Motor neuron (in vitro differentiated cells): Measurements from ENCODE around the gene IFT22. TPM values are rescaled to one million over a fixed set of nuclear protein-coding genes. Genes with fewer than 3 reads are reported as not detected.
"Not testable (repeated sequence)": the region's sequence is repeated elsewhere in the genome, so short reads cannot be mapped to it uniquely, and the experiment has no call there.

Source experiments
- ATAC-seq, 8 experiments: fragments of 200-7000 bp; cut with Tn5 transposase; replicated peaks in 6 of 8; 2 replicates each; pipeline ENCODE4 v1.8.0; 2021; ENCODE audit warnings: mild to moderate bottlenecking in 8 of 8, moderate library complexity in 8 of 8
- H3K27ac ChIP-seq, 2 donors: fragments of 250-450 bp; sonication (Bioruptor Pico); 2 replicates each; pipeline ENCODE4 v1.9.0; 2021; ENCODE audit warnings: antibody characterized with exemption in 2 of 2, mild to moderate bottlenecking in 2 of 2, moderate library complexity in 1 of 2
- H3K4me1 ChIP-seq, 2 donors: fragments of 250-450 bp; sonication (Bioruptor Pico); replicated peaks in 1 of 2; 2 replicates each; pipeline ENCODE4 v1.6.1; 2021; ENCODE audit warnings: antibody characterized with exemption in 2 of 2, mild to moderate bottlenecking in 2 of 2, moderate library complexity in 1 of 2
- H3K4me3 ChIP-seq, 5 donors: fragments of 250-450 bp; sonication (Bioruptor Pico); 2 replicates each; pipeline ENCODE4 v1.9.0; 2021; ENCODE audit warnings: antibody characterized with exemption in 5 of 5, mild to moderate bottlenecking in 5 of 5, moderate library complexity in 4 of 5
- WGBS, 10 experiments: fragments of 450-650 bp; shearing (Covaris generic); methylation state at CpG; one replicate each; pipeline ENCODE4 v1.0.0; 2022; 5-methylcytosine and 5-hydroxymethylcytosine counted together
- in situ Hi-C, 9 experiments: fragments of 400-800 bp; cut with MboI; loops; one replicate each; pipeline ENCODE4 v1.15.0; 2021; ENCODE audit warnings: low sequenced_read_pairs in 9 of 9, low pct_unique_long_range_greater_than_20kb in 2 of 9; ENCODE audit not compliant: unreplicated experiment in 9 of 9
- total RNA-seq, 8 experiments: library from RNA; unstranded; fragments of 300-600 nt; gene quantifications; 2 replicates each; pipeline versions ENCODE4 v1.2.3 to v1.2.4, GENCODE V29; 2022

IFT22 gene
- total RNA-seq, 8 experiments from 2014 or later, result 17.9 to 94.9 (median 33.5) TPM

GRCh38 chr7:101289687-101290086, 31.9 kb downstream of the IFT22 start:
- ATAC-seq, result peak; percentile 16 to 92 (median 26)
- not testable (repeated sequence) for H3K4me3 ChIP-seq, H3K27ac ChIP-seq, H3K4me1 ChIP-seq
- no CpG with 5 or more reads among the region's 4 CpGs for WGBS, 10 experiments
- in situ Hi-C loops, result loop anchor here in 3 of 9 experiments (25.0 kb wide), 2 partner anchors 152 to 402 kb away; partner anchors contain the start of genes SERPINE1 (in 2 of the 3), ACHE (in 1 of the 3), SRRT (in 1 of the 3) and UFSP1 (in 1 of the 3)

- ATAC-seq, result no peak
- H3K27ac ChIP-seq, result no peak overlapping the region
- H3K4me3 ChIP-seq, result no peak overlapping the region
- in situ Hi-C loops, result loop anchor here in 3 of 9 experiments (25.0 kb wide), 2 partner anchors 151 to 401 kb away; partner anchors contain the start of genes SERPINE1 (in 2 of the 3), ACHE (in 1 of the 3), SRRT (in 1 of the 3) and UFSP1 (in 1 of the 3)
- WGBS, 10 experiments, result 0 to 100% (median 81%) methylated on average over 1 to 3 of the region's 3 CpGs; no CpG with 5 or more reads in 1 of the 10 experiments
- H3K4me1 ChIP-seq, result no peaks in the 10 kb centered on the region
Measured at GRCh38 chr7:101288439-101288838, 33.2 kb downstream of the IFT22 start.

- 80% methylated on average over 1 of the region's 6 CpGs; no CpG with 5 or more reads in 9 of the 10 experiments for WGBS, 10 experiments
- in situ Hi-C loops, result loop anchor here in 3 of 9 experiments (25.0 kb wide), 2 partner anchors 150 to 400 kb away; partner anchors contain the start of genes SERPINE1 (in 2 of the 3), ACHE (in 1 of the 3), SRRT (in 1 of the 3) and UFSP1 (in 1 of the 3)
- Histone ChIP-seq H3K27ac (no peak overlapping the region), H3K4me3 (no peak overlapping the region), H3K4me1 (no peaks in the 10 kb centered on the region)
- no peak for ATAC-seq
Measured at GRCh38 chr7:101287032-101287431, 34.6 kb downstream of the IFT22 start.

GRCh38 chr7:101285880-101286279, 35.7 kb downstream of the IFT22 start:
- not testable (repeated sequence) for ATAC-seq

GRCh38 chr7:101285171-101285570, 36.4 kb downstream of the IFT22 start:
- in situ Hi-C loops, result loop anchor here in 3 of 9 experiments (25.0 kb wide), 2 partner anchors 148 to 398 kb away; partner anchors contain the start of genes SERPINE1 (in 2 of the 3), ACHE (in 1 of the 3), SRRT (in 1 of the 3) and UFSP1 (in 1 of the 3)
- WGBS, 10 experiments, result 60 to 98% (median 79%) methylated on average over 2 to 8 of the region's 9 CpGs; no CpG with 5 or more reads in 2 of the 10 experiments
- H3K27ac ChIP-seq, result no peak overlapping the region
- no peaks in the 10 kb centered on the region for H3K4me1 ChIP-seq
- no peak overlapping the region for H3K4me3 ChIP-seq
- no peak for ATAC-seq

More at GRCh38 chr7:101285880-101286279, 35.7 kb downstream of the IFT22 start:
- H3K27ac ChIP-seq, H3K4me3 ChIP-seq, H3K4me1 ChIP-seq: not testable (repeated sequence)
- 17 to 68% (median 30%) methylated on average over 1 to 2 of the region's 3 CpGs; no CpG with 5 or more reads in 6 of the 10 experiments for WGBS, 10 experiments
- in situ Hi-C loops, result loop anchor here in 3 of 9 experiments (25.0 kb wide), 2 partner anchors 149 to 399 kb away; partner anchors contain the start of genes SERPINE1 (in 2 of the 3), ACHE (in 1 of the 3), SRRT (in 1 of the 3) and UFSP1 (in 1 of the 3)

- not testable (repeated sequence) for H3K4me3 ChIP-seq, ATAC-seq, H3K4me1 ChIP-seq, H3K27ac ChIP-seq
- in situ Hi-C loops, result loop anchor here in 3 of 9 experiments (25.0 kb wide), 2 partner anchors 144 to 394 kb away; partner anchors contain the start of genes SERPINE1 (in 2 of the 3), ACHE (in 1 of the 3), SRRT (in 1 of the 3) and UFSP1 (in 1 of the 3)
- 36 to 100% (median 80%) methylated on average over 2 to 3 of the region's 8 CpGs; no CpG with 5 or more reads in 5 of the 10 experiments for WGBS, 10 experiments
Measured at GRCh38 chr7:101280912-101281311, 40.7 kb downstream of the IFT22 start.

- 51 to 95% (median 82%) methylated on average over 2 to 21 of the region's 24 CpGs; no CpG with 5 or more reads in 1 of the 10 experiments for WGBS, 10 experiments
- in situ Hi-C loops, result loop anchor here in 3 of 9 experiments (25.0 kb wide), 2 partner anchors 141 to 391 kb away; partner anchors contain the start of genes SERPINE1 (in 2 of the 3), ACHE (in 1 of the 3), SRRT (in 1 of the 3) and UFSP1 (in 1 of the 3)
- no peak for ATAC-seq
- Histone ChIP-seq H3K27ac (no peak overlapping the region), H3K4me1 (no peaks in the 10 kb centered on the region), H3K4me3 (no peak overlapping the region)
Measured at GRCh38 chr7:101278461-101279292, 42.9 kb downstream of the IFT22 start.

- H3K4me3 ChIP-seq, result no peak overlapping the region
- in situ Hi-C loops, result loop anchor here in 3 of 9 experiments (25.0 kb wide), 2 partner anchors 140 to 390 kb away; partner anchors contain the start of genes SERPINE1 (in 2 of the 3), ACHE (in 1 of the 3), SRRT (in 1 of the 3) and UFSP1 (in 1 of the 3)
- WGBS, 10 experiments, result 29 to 92% (median 65%) methylated on average over 4 to 7 of the region's 9 CpGs; no CpG with 5 or more reads in 3 of the 10 experiments
- no peak overlapping the region for H3K27ac ChIP-seq
- peaks cover 0 to 7% of the 10 kb centered on the region in 2 donors for H3K4me1 ChIP-seq
- no peak for ATAC-seq
Measured at GRCh38 chr7:101277155-101277554, 44.5 kb downstream of the IFT22 start.

- Histone ChIP-seq H3K27ac (no peak overlapping the region), H3K4me1 (peaks cover 0 to 7% of the 10 kb centered on the region in 2 donors), H3K4me3 (no peak overlapping the region)
- peak in 3 of 8 experiments; percentile 37 to 65 (median 61) for ATAC-seq
- WGBS, 10 experiments, result 10 to 32% (median 18%) methylated on average over 2 to 4 of the region's 4 CpGs; no CpG with 5 or more reads in 5 of the 10 experiments
- in situ Hi-C loops, result no loop called here
Measured at GRCh38 chr7:101273206-101273605, 48.4 kb downstream of the IFT22 start.

- Histone ChIP-seq H3K4me3 (no peak overlapping the region), H3K27ac (no peak overlapping the region), H3K4me1 (peaks cover 0 to 7% of the 10 kb centered on the region in 2 donors)
- in situ Hi-C loops, result no loop called here
- 17 to 95% (median 70%) methylated on average over 1 to 5 of the region's 5 CpGs; no CpG with 5 or more reads in 5 of the 10 experiments for WGBS, 10 experiments
- no peak for ATAC-seq
Measured at GRCh38 chr7:101271021-101271420, 50.6 kb downstream of the IFT22 start.

- ATAC-seq, result no peak
- H3K27ac ChIP-seq, result no peak overlapping the region
- in situ Hi-C loops, result no loop called here
- H3K4me1 ChIP-seq, result peaks cover 0 to 7% of the 10 kb centered on the region in 2 donors
- WGBS, 10 experiments, result 76 to 99% (median 88%) methylated on average over 1 to 20 of the region's 21 CpGs; no CpG with 5 or more reads in 2 of the 10 experiments
- no peak overlapping the region for H3K4me3 ChIP-seq
Measured at GRCh38 chr7:101269664-101270063, 51.9 kb downstream of the IFT22 start.

GRCh38 chr7:101265622-101266516, 55.7 kb downstream of the IFT22 start:
- 56 to 94% (median 80%) methylated on average over 1 to 17 of the region's 17 CpGs for WGBS, 10 experiments

More at GRCh38 chr7:101265622-101266516, 55.7 kb downstream of the IFT22 start:
- no peak for ATAC-seq
- Histone ChIP-seq H3K4me3 (no peak overlapping the region), H3K27ac (no peak overlapping the region), H3K4me1 (no peaks in the 10 kb centered on the region)
- in situ Hi-C loops, result no loop called here
